Retina (tissue), 1 donor: ENCODE measurements around the gene PALM.
"Not testable (repeated sequence)": the region's sequence is repeated elsewhere in the genome, so short reads cannot be mapped to it uniquely, and the experiment has no call there.

Source experiments
- DNase-seq: peaks from one replicate; pipeline ENCODE4 v3.0.0-alpha.2; 2016

Gene PALM

DNA sequence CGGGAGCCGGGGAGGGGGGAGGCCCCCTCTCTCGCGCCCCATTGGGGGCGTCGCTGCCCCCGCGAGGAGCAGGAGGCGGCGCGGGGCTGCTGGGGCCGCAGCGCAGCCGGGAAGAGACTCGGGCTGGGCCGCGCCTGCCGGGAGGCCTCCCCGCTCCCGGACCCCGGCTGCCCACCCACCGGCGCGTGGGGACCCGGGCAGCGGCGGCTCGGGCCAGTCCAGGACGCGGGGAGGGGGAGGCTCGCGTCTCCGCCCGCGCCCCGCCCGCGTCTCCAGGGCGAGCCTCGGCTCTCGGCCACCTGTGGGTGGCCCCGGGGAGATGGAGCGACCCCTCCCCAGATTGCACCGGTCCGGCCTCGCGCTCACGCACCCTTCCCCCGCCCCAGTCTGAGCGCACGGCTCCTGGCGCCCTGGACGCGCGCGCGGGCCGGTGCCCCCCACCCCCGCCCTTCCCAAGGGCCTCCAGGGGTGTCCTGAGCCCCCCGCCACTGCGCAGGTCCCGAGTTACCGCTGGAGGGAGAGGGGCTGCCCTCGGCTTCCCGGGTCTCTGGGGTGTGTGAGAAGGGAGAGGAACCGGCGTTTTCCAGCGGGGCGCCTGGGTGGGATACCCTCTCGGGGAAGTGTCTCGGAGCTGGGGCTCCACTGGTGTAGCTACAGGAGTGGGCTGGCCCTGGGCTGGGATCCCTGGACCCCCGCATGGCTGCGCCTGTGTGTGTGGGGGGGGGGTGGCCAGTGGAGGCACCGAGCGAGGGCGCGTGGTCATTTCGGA, 645 bp downstream of the PALM start:
- peak; percentile 59 for DNase-seq

DNA sequence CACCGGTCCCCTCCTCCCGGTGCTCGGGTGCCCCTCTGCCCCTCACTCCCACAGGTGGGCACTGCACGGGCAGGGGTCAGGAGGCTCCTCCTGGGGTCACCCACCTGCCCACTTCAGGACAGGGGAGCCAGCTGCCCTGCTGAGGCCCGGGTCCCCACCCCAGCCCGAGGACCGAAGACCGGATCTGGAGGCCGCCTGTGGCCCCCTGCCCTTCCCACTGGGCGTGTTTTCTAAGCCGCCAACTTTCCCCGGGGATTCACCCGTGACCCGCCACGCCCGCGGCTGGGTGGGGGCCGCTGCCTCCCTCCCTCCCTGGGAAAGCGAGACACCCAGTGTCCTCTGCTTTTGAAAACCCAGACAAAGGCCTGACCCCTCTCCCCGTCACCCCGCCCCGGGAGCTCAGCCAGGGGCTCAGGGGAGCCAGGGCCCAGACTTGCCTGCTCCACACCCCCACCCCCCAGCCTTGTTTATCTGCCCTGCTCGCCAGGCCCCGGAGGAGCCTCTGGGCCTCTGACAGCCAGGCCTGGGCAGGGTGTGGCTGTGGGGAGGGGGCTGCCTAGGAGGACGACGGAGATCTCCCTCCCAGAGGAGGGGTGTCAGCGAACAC, 1.3 kb downstream of the PALM start:
- peak; percentile 58 for DNase-seq

DNA sequence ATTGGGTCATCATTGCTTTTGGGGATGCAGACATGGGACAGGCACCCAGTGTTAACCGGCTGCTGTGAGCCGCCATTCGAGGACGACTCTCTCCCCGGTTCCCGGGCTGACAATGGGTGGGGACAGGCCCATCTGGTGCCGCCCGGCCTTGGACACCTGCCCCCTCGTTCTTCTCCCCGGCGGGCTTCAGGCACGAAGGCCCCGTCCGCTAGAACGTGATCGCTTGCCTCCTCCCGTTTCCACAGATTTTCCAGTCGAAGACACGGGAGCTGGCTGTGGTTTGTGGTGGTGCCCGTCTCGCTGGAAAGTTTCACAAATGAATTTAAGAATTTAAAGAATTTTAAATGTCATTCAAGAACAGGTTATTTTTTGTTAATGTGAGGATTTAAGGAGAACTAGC, 2.0 kb downstream of the PALM start:
- DNase-seq, result peak; percentile 54

GRCh38 chr19:711254-711653, 2.5 kb downstream of the PALM start:
- DNase-seq, result no peak

- no peak for DNase-seq
Observed at GRCh38 chr19:715347-715746, 6.6 kb downstream of the PALM start.

DNA sequence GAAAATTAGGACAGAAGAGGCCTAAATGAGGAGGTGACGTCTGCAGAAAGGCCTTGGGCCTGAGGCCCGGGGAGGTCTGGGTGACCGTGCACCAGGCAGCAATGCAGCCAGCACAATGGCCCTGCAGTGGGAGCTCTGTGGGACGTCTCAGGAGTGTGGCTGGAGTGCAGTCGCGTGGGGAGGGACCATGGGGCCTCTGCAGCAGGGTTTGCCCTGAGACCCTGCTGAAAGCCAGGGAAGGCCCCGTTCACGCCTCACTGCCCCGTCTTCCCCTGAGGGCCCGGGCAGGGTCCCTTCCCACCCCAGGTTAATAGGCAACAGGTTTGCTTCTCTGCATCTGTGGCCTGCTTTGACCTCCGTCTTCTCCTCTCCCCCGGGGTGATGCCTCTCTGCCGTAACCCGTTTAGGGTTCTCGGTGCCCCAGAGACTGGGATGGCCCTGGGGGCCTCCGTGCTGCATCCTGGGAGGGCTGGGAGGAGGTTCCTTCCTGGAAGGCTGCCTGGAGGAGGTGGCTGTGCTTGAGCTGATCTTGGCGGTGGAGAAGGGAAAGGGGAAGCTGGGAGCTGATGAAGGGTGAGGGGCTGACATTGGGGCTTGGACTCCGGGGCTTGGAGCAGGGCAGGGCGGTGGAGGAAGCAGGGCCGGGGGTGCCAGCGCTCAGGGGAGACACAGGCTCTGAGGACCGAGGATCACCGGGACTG, 9.7 kb downstream of the PALM start:
- peak; percentile 77 for DNase-seq

DNA sequence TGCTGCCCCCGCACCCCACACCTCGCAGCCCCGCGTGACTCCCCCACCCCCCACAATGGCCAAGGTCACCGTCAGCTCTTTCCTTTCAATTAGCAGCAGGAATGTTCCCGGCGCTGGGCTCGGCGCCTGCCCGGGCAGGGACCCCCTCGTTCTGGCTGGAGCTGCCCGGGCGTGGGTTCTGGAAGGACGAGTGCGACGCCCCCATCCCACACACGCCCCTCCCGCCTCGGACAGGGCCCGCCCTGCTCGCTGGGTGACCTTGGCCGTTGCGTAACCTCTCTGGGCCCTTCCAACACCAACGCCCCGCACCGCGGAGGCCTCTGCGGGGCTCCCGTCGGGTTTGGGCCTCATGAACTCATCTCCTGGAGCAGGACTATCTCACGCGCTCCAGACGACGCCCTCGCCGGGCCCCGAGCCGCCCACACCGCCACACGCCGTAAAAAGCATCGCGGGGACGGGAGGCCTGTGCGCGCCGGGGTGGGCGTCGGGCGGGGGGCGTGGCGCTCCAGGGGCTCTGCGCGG, 10.3 kb downstream of the PALM start:
- DNase-seq, result peak; percentile 72

GRCh38 chr19:719636-720344, 11.1 kb downstream of the PALM start:
- DNase-seq, result peak; percentile 82

- peak; percentile 79 for DNase-seq
Observed at GRCh38 chr19:720345-721160, 11.8 kb downstream of the PALM start.

DNA sequence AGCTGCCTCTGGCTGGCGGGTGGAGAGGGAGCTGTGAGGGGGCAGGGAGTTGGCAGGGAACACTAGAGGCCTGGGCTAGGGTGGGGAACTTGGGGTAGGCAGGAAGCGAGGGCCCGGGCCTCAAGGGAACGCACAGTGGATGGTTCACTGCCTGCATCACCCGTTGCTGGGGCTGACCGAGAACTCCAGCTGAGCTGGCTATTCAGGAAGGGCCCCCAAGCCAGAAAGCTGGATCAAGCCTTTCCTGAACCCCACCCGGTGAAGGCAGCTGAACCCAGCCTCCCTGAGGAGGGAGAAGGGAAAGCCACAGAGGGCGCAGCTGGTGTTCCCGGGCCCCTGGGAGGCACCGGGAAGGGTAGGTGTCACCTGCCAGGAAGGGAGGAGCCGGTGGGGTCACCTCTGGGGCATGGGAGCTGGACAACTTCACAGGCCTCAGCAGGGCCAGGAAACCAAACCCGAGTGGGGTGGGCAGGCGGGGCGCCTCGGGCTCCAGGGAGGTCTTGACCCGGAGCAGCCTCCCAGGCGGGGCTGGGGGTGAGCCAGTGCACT, 13.9 kb downstream of the PALM start:
- no peak for DNase-seq

GRCh38 chr19:723247-723646, 14.5 kb downstream of the PALM start:
- no peak for DNase-seq

DNA sequence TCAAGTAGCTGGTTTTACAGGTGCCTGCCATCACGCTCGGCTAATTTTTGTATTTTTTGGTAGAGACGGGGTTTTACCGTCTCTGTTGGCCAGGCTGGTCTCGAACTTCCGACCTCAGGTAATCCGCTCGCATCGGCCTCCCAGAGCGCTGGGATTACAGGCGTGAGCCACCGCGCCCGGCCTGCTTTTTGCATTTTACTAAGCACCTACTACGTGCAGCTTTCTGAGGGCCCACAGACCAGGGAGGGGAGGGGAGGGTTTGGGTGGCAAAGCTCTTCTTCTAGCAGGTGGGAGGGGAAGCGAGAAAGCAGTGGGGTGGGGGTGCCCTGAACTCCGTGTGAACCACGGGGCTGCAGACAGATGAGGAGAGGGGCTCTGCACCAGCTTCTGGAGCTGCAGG, 15.0 kb downstream of the PALM start:
- no peak for DNase-seq

DNA sequence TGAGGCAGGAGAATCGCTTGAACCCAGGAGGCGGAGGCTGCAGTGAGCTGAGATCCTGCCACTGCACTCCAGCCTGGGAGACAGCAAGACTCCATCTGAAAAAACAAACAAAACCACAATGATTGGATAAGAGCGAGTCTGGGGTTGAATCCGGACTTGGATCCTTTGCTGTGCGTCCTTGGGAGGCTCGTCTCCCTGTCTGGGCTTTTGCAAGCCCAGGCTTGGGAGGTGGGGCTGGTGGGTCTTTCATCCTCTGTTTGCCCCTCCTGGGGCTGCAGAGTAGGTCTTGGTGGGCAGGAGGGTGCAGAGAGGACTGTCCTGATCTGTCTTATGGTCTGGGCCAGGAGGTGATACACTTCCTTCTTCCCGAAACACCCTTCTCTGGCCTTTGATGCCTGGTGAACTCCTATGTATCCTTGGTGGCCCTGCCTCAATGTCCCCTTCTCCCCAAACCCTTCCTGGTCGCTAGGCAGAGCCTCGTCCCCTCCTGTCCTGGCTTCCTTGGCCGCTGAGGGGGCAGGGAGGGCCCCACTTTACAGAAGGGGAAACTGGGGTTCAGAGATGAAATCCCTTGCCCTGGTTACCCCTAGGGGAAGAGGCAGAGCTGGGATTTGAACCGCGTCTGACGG, 16.8 kb downstream of the PALM start:
- no peak for DNase-seq

GRCh38 chr19:726993-727956, 18.5 kb downstream of the PALM start:
- no peak for DNase-seq

- no peak for DNase-seq
Observed at GRCh38 chr19:728011-728410, 19.3 kb downstream of the PALM start.

- not testable (repeated sequence) for DNase-seq
Observed at GRCh38 chr19:729564-729963, 20.8 kb downstream of the PALM start.

DNA sequence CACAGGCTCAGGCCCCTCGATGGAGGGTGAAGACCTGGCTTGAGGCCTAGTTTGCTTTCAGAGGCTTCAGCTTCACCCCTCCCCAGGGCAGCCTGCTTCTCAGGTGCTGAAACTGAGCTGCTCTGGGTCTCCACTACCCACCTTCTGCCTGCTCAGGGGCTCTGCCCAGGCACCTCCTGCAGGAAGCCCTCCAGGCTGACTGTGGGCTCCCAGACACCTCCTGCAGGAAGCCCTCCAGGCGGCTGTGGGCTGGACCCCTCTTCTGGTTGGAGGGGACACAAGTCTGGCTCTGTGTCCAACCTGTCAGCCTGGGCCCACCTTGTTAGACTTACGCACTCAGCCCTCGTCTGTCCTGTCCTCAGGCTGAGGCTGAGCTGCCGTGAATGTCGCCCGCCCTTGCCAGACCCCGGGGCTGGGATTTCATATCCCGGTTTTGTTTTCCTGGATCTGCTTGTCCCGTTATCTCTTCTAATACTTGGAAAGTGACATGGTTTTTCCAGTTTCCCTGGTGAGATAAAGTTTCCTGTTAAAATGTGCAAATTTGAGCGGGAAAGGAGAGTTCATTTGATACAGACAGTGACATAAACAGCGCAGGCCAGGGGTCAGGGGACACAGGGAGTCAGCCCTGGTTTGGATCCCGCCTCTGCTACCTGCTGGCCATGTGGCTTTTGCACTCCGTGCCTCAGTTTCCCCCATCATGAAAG, 21.4 kb downstream of the PALM start:
- no peak for DNase-seq

DNA sequence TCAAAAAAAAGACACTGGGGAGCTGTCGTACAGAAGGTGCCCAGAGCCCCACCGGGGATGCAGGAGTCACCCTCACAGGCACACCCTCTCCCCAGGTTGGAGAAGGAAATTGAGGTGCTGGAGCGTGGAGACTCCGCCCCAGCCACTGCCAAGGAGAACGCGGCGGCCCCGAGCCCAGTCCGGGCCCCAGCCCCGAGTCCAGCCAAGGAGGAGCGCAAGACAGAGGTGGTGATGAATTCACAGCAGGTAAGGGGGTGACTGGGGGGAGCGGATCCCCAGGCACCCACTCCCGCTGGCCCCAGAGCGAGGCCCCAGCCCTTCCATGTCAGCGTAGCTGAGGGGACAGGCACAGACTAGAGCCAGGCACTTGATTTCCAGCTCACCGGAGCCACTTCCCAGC, 22.3 kb downstream of the PALM start:
- DNase-seq, result no peak
